ENCODE data around the gene KNTC1.
"Not testable (repeated sequence)": the region's sequence is repeated elsewhere in the genome, so short reads cannot be mapped to it uniquely, and the experiment has no call there.

- not testable (repeated sequence) for TF ChIP-seq CTCF (IDR thresholded peaks at IDR 0.05; ENCODE audit: control extremely low read depth in 1 of 3, insufficient read depth in 1 of 3, low read depth in 1 of 3, low read length in 3 of 3); KDM1A (IDR thresholded peaks at IDR 0.05; ENCODE audit: borderline replicate concordance, low read length); RAD21 (IDR thresholded peaks at IDR 0.05 in 1 of 2, conservative IDR thresholded peaks at IDR 0.05 in 1 of 2; ENCODE audit: low read depth in 2 of 2, low read length in 2 of 2); SP2 (IDR thresholded peaks at IDR 0.05; ENCODE audit: low read length)
Observed at GRCh38 chr12:122570006-122570405, 43.0 kb downstream of the KNTC1 start.
